NCI-H1436 treated with DMSO at 0.1 percent for 48 hours (cell line): Measurements from ENCODE around the gene STAMBP.
"Not testable (repeated sequence)": the region's sequence is repeated elsewhere in the genome, so short reads cannot be mapped to it uniquely, and the experiment has no call there.

ENCODE experiments used
- DNase-seq: peaks from one replicate; lab custom pipeline; 2025; lab: John Stamatoyannopoulos, UW

The STAMBP gene

GRCh38 chr2:73828818-73829570 lies at the start of gene STAMBP:
TSS of gene STAMBP (plus strand) at chr2:73828961. CDS start at chr2:73830857, 1,896 bp downstream.
- DNase-seq, result peak; percentile 84

- peak; percentile 88 for DNase-seq
Measured at GRCh38 chr2:73779467-73780236, 49.1 kb upstream of the STAMBP start, which contains the start of gene DUSP11. TSS of gene DUSP11 (minus strand) at chr2:73780103. CDS start at chr2:73779974, 129 bp downstream.

- DNase-seq, result no peak
Measured at GRCh38 chr2:73780237-73780582, 48.6 kb upstream of the STAMBP start.

GRCh38 chr2:73783402-73783801 lies 45.4 kb upstream of the STAMBP start:
- DNase-seq, result not testable (repeated sequence)

GRCh38 chr2:73783883-73784282 lies 44.9 kb upstream of the STAMBP start, which contains the start of gene C2orf78:
TSS of gene C2orf78 (plus strand) at chr2:73784183. CDS start at chr2:73784310, 127 bp downstream.
- DNase-seq, result not testable (repeated sequence)

GRCh38 chr2:73811878-73812277 lies 16.9 kb upstream of the STAMBP start:
- no peak for DNase-seq

GRCh38 chr2:73812635-73813034 lies 16.1 kb upstream of the STAMBP start:
- DNase-seq, result no peak

- DNase-seq, result no peak
Measured at GRCh38 chr2:73818296-73818695, 10.5 kb upstream of the STAMBP start.

GRCh38 chr2:73821227-73821626 lies 7.5 kb upstream of the STAMBP start:
- DNase-seq, result no peak

GRCh38 chr2:73821669-73822068 lies 7.1 kb upstream of the STAMBP start:
- no peak for DNase-seq

GRCh38 chr2:73822276-73822675 lies 6.5 kb upstream of the STAMBP start:
- no peak for DNase-seq

- DNase-seq, result no peak
Measured at GRCh38 chr2:73822991-73823390, 5.8 kb upstream of the STAMBP start.

- DNase-seq, result no peak
Measured at GRCh38 chr2:73823416-73823815, 5.3 kb upstream of the STAMBP start.

- DNase-seq, result peak; percentile 40
Measured at GRCh38 chr2:73823916-73824523, 4.7 kb upstream of the STAMBP start.

GRCh38 chr2:73825408-73825807 lies 3.4 kb upstream of the STAMBP start:
- no peak for DNase-seq

GRCh38 chr2:73827018-73827417 lies 1.7 kb upstream of the STAMBP start:
- DNase-seq, result no peak

- no peak for DNase-seq
Measured at GRCh38 chr2:73827660-73828388, 937 bp upstream of the STAMBP start.

- no peak for DNase-seq
Measured at GRCh38 chr2:73828389-73828817, 358 bp upstream of the STAMBP start.

- no peak for DNase-seq
Measured at GRCh38 chr2:73830871-73831401, 2.2 kb downstream of the STAMBP start.

GRCh38 chr2:73832930-73833329 lies 4.2 kb downstream of the STAMBP start:
- DNase-seq, result no peak

GRCh38 chr2:73836141-73836943 lies 7.6 kb downstream of the STAMBP start:
- DNase-seq, result no peak
